ENCODE data around the gene HEYL.
A peak's percentile ranks its signal among the peaks of the same experiment; 100 is the strongest.

The HEYL gene

DNA sequence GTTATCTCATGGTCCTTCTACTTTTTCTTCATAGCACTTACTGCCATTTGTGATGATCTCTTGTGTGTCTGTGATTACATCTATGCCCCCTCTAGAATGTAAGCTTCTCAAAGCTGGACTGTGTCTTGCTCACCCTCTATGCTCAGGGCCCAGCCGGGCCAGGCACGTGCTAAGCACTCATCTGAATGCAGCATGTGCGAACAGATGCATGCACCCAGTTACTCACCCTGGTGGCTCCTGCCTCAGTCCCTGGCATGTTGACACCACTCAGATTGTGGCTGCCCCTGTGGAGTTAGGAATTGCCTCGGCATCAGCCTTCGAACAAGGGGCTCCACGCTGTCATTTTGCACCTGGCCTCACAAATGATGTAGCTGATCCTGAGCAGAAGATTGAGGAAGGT, 43.3 kb downstream of the HEYL start:
- DNase-seq: no peak

DNA sequence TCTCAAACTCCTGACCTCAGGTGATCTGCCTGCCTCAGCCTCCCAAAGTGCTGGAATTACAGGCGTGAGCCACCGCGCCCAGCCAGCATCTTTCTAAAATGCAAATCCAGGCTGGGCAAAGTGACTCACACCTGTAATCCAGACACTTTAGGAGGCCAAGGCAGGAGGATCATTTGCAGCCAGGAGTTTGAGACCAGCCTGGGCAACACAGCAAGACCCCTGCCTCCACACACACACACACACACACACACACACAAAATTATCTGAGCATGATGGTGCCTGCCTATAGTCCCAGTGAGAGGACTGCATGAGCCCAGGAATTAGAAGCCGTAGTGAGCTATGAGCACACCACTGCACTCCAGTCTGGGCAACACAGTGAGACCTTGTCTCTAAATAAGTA, 46.1 kb downstream of the HEYL start:
- DNase-seq: no peak

DNA sequence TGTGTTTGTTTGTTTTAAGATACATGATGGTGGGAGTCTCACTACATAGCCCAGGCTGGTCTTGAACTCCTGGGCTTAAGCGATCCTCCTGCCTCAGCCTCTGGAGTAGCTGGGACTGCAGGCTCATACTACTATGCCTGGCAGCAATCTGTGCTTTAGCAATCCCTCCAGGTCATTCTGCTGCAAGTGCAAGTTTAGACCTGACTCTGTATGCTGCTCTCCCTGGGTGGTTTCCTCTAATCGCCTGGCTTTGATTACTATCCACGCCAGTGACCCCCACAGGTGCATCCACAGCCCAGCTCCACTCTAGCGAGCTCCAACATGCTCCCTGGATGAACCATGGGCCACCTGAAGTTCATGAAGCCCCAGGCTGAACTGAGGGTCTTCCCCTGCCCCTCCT, 47.4 kb downstream of the HEYL start:
- DNase-seq: no peak

DNA sequence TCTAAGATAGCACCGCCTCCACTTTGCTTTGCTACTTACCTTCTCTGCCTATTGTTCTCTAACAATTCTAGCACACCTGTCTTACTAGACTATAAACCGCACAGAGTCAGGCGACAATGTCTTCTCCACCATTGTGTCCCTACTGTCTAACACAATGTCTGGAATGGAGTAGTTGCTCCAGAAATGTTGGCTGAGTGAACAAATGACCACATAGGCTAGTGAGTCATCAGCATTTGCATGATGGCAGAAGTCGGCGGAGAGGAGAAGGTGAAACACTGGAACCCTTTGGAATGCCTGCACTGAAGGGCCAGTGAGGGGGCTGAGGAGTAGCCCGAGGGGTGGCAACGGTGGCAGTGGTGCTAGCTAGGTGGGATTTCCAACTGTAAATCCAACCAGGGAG, 48.9 kb downstream of the HEYL start:
- no peak for DNase-seq

DNA sequence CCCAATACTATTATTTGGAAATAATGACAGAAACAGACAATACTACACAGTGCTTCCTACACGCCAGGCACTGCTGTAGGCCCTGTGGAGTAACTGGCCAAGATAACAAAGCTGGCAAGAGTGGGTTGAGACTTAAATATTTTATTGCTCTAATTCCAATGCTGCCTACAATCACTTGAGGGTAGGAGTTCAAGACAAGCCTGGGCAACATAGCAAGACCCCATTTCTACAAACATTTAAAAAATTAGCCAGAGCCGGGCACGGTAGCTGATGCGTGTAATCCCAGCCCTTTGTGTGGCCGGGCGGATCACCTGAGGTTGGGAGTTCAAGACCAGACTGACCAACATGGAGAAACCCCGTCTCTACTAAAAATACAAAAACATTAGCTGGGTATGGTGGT, 53.5 kb downstream of the HEYL start:
- no peak for DNase-seq

DNA sequence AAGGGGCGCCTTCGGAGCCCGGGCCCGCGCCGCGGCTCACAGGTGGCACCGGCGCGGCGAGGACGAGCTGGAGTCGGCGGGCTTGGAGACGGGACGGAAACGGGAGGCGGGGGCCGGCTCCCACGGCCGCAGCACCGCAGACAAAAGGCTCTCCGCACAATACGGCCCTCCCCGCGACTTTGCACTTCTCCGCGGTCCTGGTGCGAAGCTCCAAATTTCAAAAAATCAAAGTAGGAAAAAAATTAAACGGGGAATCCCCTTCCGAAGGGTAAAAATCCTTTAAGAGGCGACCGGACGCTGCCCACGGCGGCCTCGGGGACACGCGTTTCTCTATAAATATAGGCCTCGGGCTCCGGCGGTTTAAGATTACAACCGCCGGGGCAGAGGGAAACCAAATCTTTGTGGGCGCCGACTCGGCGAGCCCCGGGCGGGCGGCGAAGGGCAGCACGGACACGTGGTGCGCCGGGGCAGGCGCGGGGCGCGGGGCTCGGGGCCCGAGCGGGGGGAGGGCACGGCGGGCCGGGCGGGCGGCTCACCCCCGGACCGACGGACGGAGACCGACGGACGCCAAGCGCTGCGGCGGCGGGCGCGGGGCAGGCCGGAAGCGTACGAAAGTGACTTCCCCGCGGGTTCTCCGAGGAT, 63.3 kb downstream of the HEYL start:
- DNase-seq: no peak

DNA sequence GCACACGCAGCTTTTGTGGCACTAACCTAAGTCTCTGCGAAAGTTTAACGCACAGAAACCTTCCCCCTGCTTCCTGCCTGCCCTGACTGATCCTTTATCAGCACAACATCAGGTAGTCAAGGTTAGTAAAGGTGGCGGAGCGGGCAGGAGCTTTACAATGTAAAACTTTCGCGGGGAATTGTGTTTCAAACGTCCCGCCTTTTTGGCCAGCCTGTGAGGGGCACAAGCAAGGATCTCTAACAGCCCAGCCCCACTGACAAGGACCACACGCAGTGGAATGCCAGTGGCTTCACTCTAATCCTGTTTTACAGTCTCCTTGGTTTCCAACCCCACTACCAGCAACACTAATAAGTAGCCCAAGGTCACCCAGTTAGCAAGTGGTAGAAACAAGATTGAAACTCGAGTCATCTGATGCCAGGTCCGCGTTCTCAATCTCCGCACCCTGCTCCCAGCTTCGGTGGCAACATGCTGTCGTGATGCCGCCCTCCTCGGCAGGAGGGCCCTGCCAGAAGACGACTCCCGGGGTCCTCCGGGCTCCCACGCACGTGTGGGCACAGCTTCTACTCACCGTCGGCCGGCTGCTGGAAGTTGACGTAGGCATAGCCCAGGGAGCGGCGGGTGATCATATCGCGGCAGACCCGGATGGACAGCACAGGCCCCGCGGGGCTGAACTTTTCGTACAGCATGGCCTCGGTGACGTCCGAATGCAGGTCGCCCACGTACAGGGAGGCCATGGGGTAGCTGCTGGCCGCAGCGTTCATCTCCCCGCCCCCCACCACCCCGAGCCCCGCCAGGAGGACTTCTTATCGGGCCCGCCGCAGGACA, 64.0 kb downstream of the HEYL start:
- DNase-seq: peak in 1 of 2 experiments; percentile 11

DNA sequence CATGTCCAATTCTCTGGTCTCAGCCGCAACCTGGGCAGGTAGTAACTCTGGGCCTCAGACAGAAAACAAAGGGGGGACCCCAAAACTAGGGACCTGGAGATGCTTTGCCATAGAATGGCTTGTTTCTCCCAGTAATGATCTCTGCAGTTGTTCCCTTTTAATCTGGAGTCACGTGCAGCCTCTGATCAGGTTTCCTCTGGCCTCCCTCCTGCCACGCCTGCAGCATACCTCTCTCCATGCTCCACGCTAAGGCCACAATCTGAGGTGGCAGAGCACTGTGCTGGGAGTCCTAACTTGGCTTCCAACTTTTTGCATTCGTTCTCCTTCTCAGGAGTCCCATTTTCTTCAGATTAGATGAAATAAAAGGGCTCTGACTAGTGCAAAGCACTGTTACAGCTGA, 64.8 kb downstream of the HEYL start:
- DNase-seq: no peak
